Stimulated activated naive CD4-positive, alpha-beta T cell treated with Interleukin-2 at 50 U/mL for 16 hours (primary cell): ENCODE data around the gene TBX21.
"Not testable (repeated sequence)": the region's sequence is repeated elsewhere in the genome, so short reads cannot be mapped to it uniquely, and the experiment has no call there.

Experiments used
- DNase-seq: peaks from one replicate; lab custom pipeline; 2025; lab: John Stamatoyannopoulos, UW

Gene TBX21

DNA sequence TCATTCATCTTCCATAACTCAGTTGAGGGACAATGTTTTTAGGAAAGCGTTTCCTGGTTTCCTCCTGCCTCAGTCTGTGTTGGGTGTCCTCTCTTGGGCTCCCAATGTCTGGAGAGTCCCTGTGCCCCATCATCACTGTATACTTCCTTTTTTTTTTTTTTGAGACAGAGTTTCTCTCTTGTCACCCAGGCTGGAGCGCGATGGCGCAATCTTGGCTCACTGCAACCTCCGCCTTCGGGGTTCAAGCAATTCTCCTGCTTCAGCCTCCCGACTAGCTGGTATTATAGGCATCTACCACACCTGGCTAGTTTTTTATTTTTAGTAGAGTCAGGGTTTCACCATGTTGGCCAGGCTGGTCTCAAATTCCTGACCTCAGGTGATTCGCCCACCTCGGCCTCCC is 40.6 kb downstream of the TBX21 start:
- DNase-seq: not testable (repeated sequence)

DNA sequence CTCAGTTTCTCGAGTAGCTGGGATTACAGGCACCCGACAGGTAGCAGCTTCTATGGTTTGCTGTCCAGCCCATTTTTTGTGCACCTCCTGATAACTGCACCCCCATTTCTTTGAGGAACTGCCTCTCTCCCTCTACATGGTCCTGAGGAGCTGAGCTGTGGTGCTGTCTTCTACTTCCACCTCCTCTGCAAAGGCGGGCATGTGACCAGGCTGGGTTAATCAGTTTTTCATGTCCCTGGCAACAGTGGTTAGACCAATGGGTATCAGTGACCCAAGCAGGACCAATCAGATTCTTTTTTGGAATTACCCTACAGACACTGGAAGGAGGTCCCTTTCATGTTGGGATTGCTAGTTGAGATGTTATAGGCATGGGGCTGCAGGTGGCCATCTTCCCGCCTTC is 41.3 kb downstream of the TBX21 start:
- no peak for DNase-seq

DNA sequence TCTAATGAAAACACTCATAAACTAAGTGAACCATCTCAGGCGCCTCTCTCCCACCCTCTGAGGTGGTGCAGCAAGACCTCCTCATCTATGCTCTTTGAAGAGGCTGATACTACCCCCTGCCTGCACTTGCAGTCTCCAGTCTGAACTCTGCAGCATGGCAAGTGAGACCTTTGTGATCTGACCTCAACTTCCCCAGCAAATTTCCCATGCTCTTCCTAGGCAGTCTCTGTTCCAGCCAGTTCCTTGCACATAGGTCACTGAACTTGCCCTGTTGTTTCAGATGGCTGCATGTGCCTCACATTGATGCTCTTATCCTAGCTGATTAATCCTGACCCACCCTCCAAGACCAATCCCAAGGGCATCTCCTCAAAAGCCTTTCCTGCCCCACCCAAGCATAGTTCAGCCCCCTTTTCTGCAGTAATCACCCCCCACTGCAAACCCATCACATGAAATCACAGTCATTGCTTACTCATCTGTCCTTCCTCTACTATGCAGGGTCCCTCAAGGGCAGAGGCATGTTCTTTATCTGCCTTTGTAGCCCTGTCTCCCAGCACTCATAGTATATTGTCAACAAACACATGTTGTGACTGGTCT is 42.0 kb downstream of the TBX21 start:
- DNase-seq: no peak

GRCh38 chr17:47776330-47777197 is 43.5 kb downstream of the TBX21 start:
- DNase-seq: no peak

DNA sequence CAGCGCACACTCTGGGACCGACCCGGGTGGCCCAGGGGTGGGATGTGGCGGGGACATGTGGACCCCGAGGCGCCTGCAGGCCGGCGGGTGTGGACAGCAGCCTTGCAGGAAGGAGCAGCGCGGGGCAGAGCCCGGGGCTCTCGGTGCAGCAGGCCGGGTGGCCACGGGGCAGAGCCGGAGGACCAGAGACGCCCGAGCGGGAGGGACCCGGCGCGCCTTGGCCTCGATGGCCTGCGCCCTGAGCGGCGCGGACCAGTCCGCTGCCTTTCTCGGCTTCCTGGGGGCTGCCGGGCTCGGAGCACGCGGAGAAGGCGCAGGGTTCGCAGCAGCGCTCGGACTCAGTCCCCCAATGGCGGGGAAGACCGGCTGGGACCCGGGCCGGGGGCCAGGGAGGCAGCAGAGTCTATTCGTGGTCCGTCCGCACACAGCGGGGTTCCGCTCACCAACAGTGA is 45.2 kb downstream of the TBX21 start:
- DNase-seq: no peak

DNA sequence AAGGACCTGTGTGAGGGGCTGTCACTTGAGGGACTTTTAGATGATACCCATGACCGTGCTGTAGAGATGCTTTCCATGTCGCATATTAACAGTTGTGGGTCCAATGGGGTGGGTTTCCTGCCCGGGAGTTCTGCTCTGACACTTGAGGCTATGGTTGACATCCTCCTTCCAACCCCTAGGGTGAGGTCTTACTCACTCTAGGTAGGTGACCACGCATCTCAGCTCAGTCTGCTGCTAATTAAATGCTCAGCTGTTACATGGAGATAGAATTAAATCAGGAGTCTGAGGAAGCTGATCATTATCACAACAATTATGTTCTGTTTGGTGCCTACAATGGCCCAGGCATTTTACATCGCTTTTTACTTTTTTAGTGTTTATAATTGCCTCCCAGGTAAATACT is 48.4 kb downstream of the TBX21 start:
- no peak for DNase-seq

- DNase-seq: no peak
Observed at GRCh38 chr17:47785538-47786123, 52.6 kb downstream of the TBX21 start.

- peak; percentile 41 for DNase-seq
Observed at GRCh38 chr17:47789611-47790561, 56.9 kb downstream of the TBX21 start.

GRCh38 chr17:47791025-47791424 is 58.0 kb downstream of the TBX21 start:
- DNase-seq: no peak

DNA sequence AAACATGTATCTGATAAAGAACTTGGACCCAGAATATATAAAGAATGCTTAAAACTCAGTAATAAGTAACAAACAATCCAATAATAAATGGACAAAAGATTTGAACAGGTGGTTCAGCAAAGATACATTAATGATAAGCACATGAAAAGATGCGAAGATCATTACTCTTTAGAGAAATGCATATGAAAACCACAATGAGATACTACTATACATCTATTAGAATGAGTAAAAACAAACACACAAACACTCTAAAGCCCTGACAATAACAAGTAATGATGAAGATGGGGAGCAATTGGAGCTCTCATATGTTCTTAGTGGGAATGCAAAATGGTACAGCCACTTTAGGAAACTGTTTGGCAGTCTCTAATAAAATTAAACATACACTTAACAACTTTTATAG is 59.4 kb downstream of the TBX21 start:
- DNase-seq: no peak

DNA sequence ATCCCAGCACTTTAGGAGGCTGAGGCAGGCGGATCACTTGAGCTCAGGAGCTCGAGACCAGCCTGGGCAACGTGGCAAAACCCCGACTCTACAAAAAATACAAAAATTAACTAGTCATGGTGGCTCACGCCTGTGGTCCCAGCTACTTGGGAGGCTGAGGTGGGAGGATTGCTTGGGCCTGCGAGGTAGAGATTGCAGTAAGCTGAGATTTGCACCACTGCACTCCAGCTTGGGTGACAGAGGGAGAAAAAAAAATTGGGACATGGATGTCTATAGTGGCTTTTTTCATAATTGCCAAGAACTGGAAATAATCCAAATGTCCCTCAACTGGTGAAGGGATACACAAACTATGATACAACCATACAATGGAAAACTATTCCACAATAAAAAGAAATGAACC is 59.9 kb downstream of the TBX21 start:
- no peak for DNase-seq
